ENCODE measurements around the gene C2orf78. TPM values are rescaled to one million over a fixed set of nuclear protein-coding genes. Genes with fewer than 3 reads are reported as not detected.

C2orf78 gene
- total and polyA plus RNA-seq, 9 of the 15 experiments (the other 6 are each of a cell fraction or from before 2014, with no cell fraction given), result 0.04 to 0.28 (median 0.20) TPM

GRCh38 chr2:73842739-73843019 lies 58.7 kb downstream of the C2orf78 start (continued):
- TF ChIP-seq THRB (CRISPR knock-in tag; conservative IDR thresholded peaks at IDR 0.05) (no peak), TSHZ1 (CRISPR knock-in tag; IDR thresholded peaks at IDR 0.05) (no peak), GABPA (tag; conservative IDR thresholded peaks at IDR 0.05; ENCODE audit: low read depth) (no peak), NFXL1 (CRISPR knock-in tag; IDR thresholded peaks at IDR 0.05) (no peak), TBP (optimal IDR thresholded peaks at IDR 0.05; ENCODE audit: low read depth, low read length) (no peak), ZNF124 (CRISPR knock-in tag; IDR thresholded peaks at IDR 0.05) (no peak), MCM5 (IDR thresholded peaks at IDR 0.05; ENCODE audit: low read depth) (no peak)

- Histone ChIP-seq H3K4me1 (replicated peaks in 1 of 2; ENCODE audit: control insufficient read depth in 2 of 2, insufficient read depth in 2 of 2, low read length in 2 of 2) (0 out of 5 replicates have a peak, but pooled peaks cover 0 to 2% of the 10 kb centered on the region in 2 experiments), H3K27me3 (ENCODE audit: control insufficient read depth in 2 of 2, insufficient read depth in 2 of 2, low read length in 2 of 2) (no peaks in the 10 kb centered on the region), H2AFZ (ENCODE audit: low read depth, low read length) (no peak overlapping the region), H3K27ac (ENCODE audit: extremely low read depth, low read depth, low read length) (no peak overlapping the region), H3K9me1 (ENCODE audit: control insufficient read depth, insufficient read depth, low read length) (no peaks in the 10 kb centered on the region), H3K9ac (ENCODE audit: insufficient read depth in 1 of 2, low read depth in 2 of 2, low read length in 2 of 2) (no peak overlapping the region), H3K9me3 (replicated peaks; ENCODE audit: control insufficient read depth, insufficient read depth, low read depth, low read length) (no peaks in the 10 kb centered on the region), H3K4me2 (ENCODE audit: insufficient read depth, low read length) (no peak overlapping the region), H4K20me1 (replicated peaks; ENCODE audit: control insufficient read depth, insufficient read depth, low read length) (no peaks in the 10 kb centered on the region), H3K36me3 (ENCODE audit: control insufficient read depth, insufficient read depth, low read length) (peaks cover 63% of the 10 kb centered on the region), H3K79me2 (ENCODE audit: control insufficient read depth, insufficient read depth, low read length) (0 out of 3 replicates have a peak, but pooled peaks cover 4% of the 10 kb centered on the region), H3K4me3 (no peak overlapping the region)
- no TSS peak for BruUV-seq (replicated peaks)
- in situ Hi-C loops (cut with MboI) (no loop called here), intact Hi-C loops (cut with micrococcal nuclease) (no loop called here)
- FAIRE-seq (no peak), ATAC-seq (no peak), DNase-seq (ENCODE audit: extremely low read depth in 1 of 4, low spot score in 3 of 4) (no peak)
- CTCF ChIA-PET (ENCODE audit: low intra/inter-chr PET ratio), result no interaction called here
- WGBS (ENCODE audit: insufficient coverage, low coverage, missing lambda C conversion rate), result 38% methylated on average over 2 of the region's 2 CpGs
- POLR2A ChIA-PET, result interaction anchor here (0.7 to 1.2 kb wide), 2 partner anchors 12 to 15 kb away, joined by 3 read pairs; partner anchors contain the start of gene STAMBP
- TF ChIP-seq NR3C1 (CRISPR knock-in tag; IDR thresholded peaks at IDR 0.05) (no peak), MTA2 (IDR thresholded peaks at IDR 0.05; ENCODE audit: low read depth) (no peak), XRCC3 (IDR thresholded peaks at IDR 0.05) (no peak), SMC3 (conservative IDR thresholded peaks at IDR 0.05; ENCODE audit: insufficient read depth, low read depth, low read length) (no peak), FOXP4 (CRISPR knock-in tag; IDR thresholded peaks at IDR 0.05; ENCODE audit: borderline replicate concordance) (no peak), ESRRA (IDR thresholded peaks at IDR 0.05; ENCODE audit: borderline replicate concordance, low read depth) (no peak), SMARCC2 (IDR thresholded peaks at IDR 0.05; ENCODE audit: low read depth) (no peak), LCOR (CRISPR knock-in tag; IDR thresholded peaks at IDR 0.05) (no peak), NCOR1 (IDR thresholded peaks at IDR 0.05) (no peak), ZBED1 (IDR thresholded peaks at IDR 0.05) (no peak), BMI1 (IDR thresholded peaks at IDR 0.05; ENCODE audit: low read length) (no peak)
These were observed 60.1 kb downstream of the C2orf78 start for GRCh38 chr2:73844087-73844486.
